Sciatic nerve (tissue), 2 donors: Measurements from ENCODE around the gene ORC3. TPM values are rescaled to one million over a fixed set of nuclear protein-coding genes. Genes with fewer than 3 reads are reported as not detected.
"Not testable (repeated sequence)": the region's sequence is repeated elsewhere in the genome, so short reads cannot be mapped to it uniquely, and the experiment has no call there.

Experiments used
- ATAC-seq: fragments of 200-7000 bp; cut with Tn5 transposase; one replicate; pipeline ENCODE4 v1.9.1; 2020; ENCODE audit warnings: mild to moderate bottlenecking, moderate library complexity
- DNase-seq: peaks from one replicate; pipeline ENCODE4 v3.0.0-alpha.2; 2020; ENCODE audit warnings: low spot score
- intact Hi-C: fragments of 100-400 bp; cut with DNase I; formaldehyde crosslinking; loops from one replicate; pipeline ENCODE4 v1.14.2; 2022
- total RNA-seq: library from RNA; stranded (reverse); fragmentation: NEBNext Ultra II Directional; extraction: Animal tissue kit (Norgen Biotek cat#: 25700); gene quantifications from one replicate; pipeline ENCODE4 v1.2.1, GENCODE V29; 2021
- donor health status: DM: no; HTN: no; CAD: no.
- donor health status: DM: no; HTN: no; CAD: no.

The ORC3 gene
- total RNA-seq, 1 donor from 2014 or later: 28.0 TPM

DNA sequence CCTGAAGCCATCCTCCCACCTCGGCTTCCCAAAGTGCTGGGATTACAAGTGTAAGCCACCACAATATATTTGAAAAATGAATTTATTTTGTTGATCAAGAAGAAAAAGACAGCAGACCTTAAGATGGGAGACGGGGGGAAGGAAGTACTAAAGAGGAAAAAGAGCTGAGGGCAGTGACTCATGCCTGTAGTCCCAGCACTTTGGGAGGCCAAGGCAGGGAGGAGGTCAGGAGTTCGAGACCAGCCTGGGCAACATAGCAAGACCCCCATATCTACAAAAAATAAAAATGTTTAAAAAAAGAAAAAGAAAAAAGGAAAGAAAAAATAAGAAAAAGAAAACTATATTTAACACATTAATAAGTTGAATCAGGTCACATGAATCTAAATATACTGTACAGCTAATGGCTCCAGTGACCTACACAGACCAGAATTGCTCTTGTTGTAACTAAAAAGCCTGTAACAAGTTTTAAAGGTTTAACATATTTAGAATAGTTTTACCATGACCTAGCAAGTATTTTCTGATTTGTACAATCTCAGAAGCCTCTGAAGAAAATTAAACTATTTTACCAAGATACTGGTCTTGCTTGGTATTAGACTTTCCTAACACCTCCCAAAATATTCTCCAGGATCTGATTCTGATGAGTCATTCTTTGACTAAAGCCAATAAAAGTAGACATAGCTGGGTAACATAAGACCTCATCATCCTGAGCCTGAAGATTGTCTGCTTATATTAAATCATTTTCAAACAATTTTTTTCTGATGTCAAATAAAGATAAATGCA lies 116.4 kb downstream of the ORC3 start:
- intact Hi-C loops: no loop called here
- DNase-seq: no peak
- no peak for ATAC-seq

DNA sequence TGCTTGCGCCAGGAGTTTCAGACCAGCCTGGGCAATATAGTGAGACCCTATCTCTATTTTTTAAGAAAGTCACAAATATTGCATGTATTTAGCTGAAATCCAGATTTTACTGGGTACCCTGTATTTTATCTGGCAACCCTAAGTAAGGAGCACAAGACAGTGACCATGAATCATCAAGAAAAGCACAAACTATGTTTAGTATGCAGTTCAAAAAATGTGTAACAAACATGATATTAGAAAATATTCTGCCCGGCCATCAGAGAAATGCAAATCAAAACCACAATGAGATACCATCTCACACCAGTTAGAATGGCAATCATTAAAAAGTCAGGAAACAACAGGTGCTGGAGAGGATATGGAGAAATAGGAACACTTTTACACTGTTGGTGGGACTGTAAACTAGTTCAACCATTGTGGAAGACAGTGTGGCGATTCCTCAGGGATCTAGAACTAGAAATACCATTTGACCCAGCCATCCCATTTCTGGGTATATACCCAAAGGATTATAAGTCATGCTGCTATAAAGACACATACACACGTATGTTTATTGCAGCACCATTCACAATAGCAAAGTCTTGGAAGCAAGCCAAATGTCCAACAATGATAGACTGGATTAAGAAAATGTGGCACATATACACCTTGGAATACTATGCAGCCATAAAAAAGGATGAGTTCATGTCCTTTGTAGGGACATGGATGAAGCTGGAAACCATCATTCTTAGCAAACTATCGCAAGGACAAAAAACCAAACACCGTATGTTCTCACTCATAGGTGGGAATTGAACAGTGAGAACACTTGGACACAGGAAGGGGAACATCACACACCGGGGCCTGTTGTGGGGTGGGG lies 118.9 kb downstream of the ORC3 start:
- DNase-seq, ATAC-seq, intact Hi-C loops: not testable (repeated sequence)

DNA sequence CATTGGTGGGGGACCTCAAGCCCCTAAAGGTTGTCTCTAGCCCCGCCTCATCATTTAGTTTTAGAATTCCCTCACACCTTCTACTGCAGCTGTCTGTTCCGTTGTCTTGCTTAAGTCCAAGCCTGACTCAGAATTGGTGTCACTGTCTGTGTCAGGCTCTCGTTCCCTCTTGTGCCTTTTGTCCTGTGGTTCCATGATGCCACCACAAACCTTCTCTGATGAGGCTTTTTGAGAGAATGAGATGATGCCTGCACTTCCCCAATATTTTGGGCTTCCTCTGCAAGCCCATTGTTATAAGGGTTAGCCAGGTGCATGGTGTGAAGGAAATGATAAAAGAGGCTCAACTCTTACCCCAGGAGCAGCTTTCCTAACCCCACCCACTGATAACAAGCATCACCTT lies 120.2 kb downstream of the ORC3 start:
- DNase-seq (no peak), ATAC-seq (no peak)
- intact Hi-C loops: no loop called here

DNA sequence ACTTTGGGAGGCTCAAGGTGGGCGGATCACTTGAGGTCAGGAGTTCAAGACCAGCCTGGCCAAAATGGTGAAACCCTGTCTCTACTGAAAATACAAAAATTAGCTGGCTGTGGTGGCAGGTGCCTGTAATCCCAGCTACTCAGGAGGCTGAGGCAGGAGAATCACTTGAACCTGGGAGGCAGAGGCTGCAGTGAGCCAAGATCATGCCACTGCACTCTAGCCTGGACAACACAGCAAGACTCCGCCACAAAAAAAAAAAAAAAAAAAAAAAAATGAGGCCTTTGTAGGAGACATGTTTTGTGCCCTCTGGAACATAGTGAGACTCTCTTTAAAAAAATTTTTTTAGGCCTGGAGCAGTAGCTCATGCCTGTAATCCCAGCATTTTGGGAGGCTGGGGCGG lies 122.8 kb downstream of the ORC3 start:
- intact Hi-C loops, DNase-seq, ATAC-seq: not testable (repeated sequence)

DNA sequence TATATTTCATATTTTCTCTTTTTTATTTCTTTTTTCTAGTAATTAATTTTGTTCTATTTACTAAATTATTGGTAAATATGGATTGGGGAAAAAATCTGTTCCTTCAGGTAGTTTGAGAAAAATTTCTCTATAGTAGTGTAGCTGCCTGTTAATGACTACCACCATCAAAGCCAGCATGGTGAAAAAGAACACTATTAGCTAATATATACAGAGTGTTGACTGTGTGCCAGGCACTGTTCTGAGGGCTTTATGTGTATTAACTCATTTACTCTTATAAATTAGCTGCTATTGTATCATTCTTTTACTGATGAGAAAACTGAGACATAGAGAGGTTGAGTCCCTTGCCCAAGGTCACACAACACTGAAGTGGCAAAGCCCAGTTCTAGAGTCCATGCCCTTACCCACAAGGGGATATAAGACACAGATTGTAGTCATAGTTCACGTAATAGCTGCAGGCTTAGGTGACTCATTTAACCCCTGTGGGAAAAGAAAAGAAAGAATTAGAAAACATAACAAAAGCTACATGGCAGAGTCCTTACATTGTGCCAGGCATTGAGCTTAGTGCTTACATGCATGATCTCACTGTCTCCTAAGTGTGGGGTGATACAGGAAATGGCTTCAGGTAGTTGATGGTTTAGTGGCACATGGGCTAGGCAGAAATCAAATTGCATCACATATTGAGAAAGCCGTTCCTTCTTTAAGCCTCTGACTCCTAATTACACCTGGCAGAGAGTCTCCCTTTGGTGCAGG lies 124.3 kb downstream of the ORC3 start:
- ATAC-seq (no peak), DNase-seq (no peak)
- intact Hi-C loops: no loop called here

Other genes with a start within 250 kb of the ORC3 start
- gene C6orf163, start 245.3 kb upstream of the ORC3 start, total RNA-seq: 4.7 TPM
- gene CFAP206, start 182.2 kb upstream of the ORC3 start, total RNA-seq: 0.40 TPM
- 32.6 TPM for gene SLC35A1, start 117.2 kb upstream of the ORC3 start, total RNA-seq
- 31.9 TPM for gene RARS2, start 148 bp upstream of the ORC3 start, total RNA-seq
- 49.0 TPM for gene AKIRIN2, start 112.1 kb downstream of the ORC3 start, total RNA-seq